ENCODE measurements around the gene PSMC6. TPM values are rescaled to one million over a fixed set of nuclear protein-coding genes. Genes with fewer than 3 reads are reported as not detected.

PSMC6 gene
- polyA plus RNA-seq (ENCODE audit: low read depth in 6 of 6): 10 to 100 TPM; 46.9 to 76.5 (median 69.7) TPM

- Mint-ChIP-seq H3K27me3 (peaks cover 0 to 7% (median 0%) of the 10 kb centered on the region in 3 donors), H3K9me3 (peaks cover 0 to 2% (median 0%) of the 10 kb centered on the region in 7 donors), H3K27ac (peak within 1 kb of the TSS; percentile 96 to 98 (median 97)), H3K4me3 (peak within 1 kb of the TSS; percentile 99 to 100 (median 99)), H3K4me1 (peaks cover 17 to 36% (median 21%) of the 10 kb centered on the region in 3 donors), H3K36me3 (peaks cover 0 to 4% of the 10 kb centered on the region in 2 donors)
- peak; percentile 95 to 97 for ATAC-seq (ENCODE audit: low read depth in 2 of 2)
- peak; percentile 88 for DNase-seq
These were observed at the start of gene PSMC6 for GRCh38 chr14:52706724-52707706. Gene PSMC6 (plus strand): TSS chr14:52707200. CDS start chr14:52707220, 20 bp downstream.

GRCh38 chr14:52660325-52660724 lies 46.7 kb upstream of the PSMC6 start:
- Mint-ChIP-seq H3K27me3 (no peaks in the 10 kb centered on the region), H3K4me1 (no peaks in the 10 kb centered on the region), H3K36me3 (peaks cover 0 to 23% of the 10 kb centered on the region in 2 donors), H3K27ac (no peak overlapping the region), H3K4me3 (no peak overlapping the region), H3K9me3 (no peaks in the 10 kb centered on the region)
- DNase-seq (no peak), ATAC-seq (ENCODE audit: low read depth in 2 of 2) (no peak)

GRCh38 chr14:52660832-52661231 lies 46.2 kb upstream of the PSMC6 start:
- no peaks in the 10 kb centered on the region for H3K4me1 Mint-ChIP-seq
- no peak overlapping the region for H3K4me3 Mint-ChIP-seq
- no peak for DNase-seq
- H3K27me3 Mint-ChIP-seq: no peaks in the 10 kb centered on the region
- peaks cover 0 to 25% of the 10 kb centered on the region in 2 donors for H3K36me3 Mint-ChIP-seq
- ATAC-seq (ENCODE audit: low read depth in 2 of 2): no peak
- H3K27ac Mint-ChIP-seq: no peak overlapping the region
- H3K9me3 Mint-ChIP-seq: no peaks in the 10 kb centered on the region

DNA sequence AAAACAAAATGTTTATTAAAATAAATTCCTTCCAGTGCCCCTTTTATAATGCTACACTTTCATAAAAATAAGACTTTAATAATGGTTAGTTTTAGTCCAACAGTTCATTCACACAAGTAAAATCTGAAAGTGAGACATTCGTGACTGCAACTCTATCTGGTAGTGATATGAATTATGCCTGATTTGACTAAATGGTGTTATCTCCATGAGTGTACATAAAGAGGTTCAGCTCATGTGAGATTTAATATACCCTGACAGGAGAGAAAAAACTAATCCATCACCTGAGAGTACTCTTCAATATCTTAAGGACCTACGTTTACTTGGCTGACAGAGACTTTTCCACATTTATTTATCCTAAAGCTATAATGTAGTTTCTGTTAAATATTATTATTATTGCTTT lies 45.7 kb upstream of the PSMC6 start:
- peaks cover 0 to 30% of the 10 kb centered on the region in 2 donors for H3K36me3 Mint-ChIP-seq

DNA sequence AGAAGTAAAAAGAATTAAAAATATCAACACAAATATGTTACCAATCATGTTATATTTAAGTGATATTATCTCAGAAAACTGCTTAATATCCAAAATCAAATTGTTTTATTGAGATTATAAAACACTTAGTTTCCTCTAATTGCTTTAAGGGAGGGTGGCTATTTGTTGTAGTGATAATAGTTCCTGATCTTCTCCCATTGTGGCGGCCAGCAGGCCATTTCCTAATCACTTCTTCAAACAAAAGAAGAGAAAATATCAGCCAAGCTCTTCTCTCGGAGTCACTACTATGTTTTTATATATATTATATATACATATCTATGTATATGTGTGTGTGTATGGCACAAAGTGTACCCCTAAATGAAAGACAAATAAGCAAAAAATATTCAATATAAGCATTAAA lies 43.1 kb upstream of the PSMC6 start:
- Mint-ChIP-seq H3K4me1 (no peaks in the 10 kb centered on the region), H3K9me3 (no peaks in the 10 kb centered on the region), H3K27ac (no peak overlapping the region), H3K27me3 (no peaks in the 10 kb centered on the region), H3K4me3 (no peak overlapping the region), H3K36me3 (peaks cover 0 to 27% of the 10 kb centered on the region in 2 donors)
- DNase-seq (no peak), ATAC-seq (ENCODE audit: low read depth in 2 of 2) (no peak)

More for the DNA sequence above, 45.7 kb upstream of the PSMC6 start:
- Mint-ChIP-seq H3K27me3 (no peaks in the 10 kb centered on the region), H3K4me3 (no peak overlapping the region), H3K9me3 (no peaks in the 10 kb centered on the region), H3K4me1 (no peaks in the 10 kb centered on the region), H3K27ac (peak overlapping the region in 1 of 6 donors; percentile 59)
- DNase-seq (no peak), ATAC-seq (ENCODE audit: low read depth in 2 of 2) (no peak)

- Mint-ChIP-seq H3K27me3 (no peaks in the 10 kb centered on the region), H3K4me1 (no peaks in the 10 kb centered on the region), H3K4me3 (no peak overlapping the region), H3K9me3 (no peaks in the 10 kb centered on the region), H3K36me3 (peaks cover 0 to 6% of the 10 kb centered on the region in 2 donors), H3K27ac (no peak overlapping the region)
- DNase-seq (no peak), ATAC-seq (ENCODE audit: low read depth in 2 of 2) (peak; percentile 32 to 56)
These were observed 28.4 kb upstream of the PSMC6 start for GRCh38 chr14:52678591-52678990.

DNA sequence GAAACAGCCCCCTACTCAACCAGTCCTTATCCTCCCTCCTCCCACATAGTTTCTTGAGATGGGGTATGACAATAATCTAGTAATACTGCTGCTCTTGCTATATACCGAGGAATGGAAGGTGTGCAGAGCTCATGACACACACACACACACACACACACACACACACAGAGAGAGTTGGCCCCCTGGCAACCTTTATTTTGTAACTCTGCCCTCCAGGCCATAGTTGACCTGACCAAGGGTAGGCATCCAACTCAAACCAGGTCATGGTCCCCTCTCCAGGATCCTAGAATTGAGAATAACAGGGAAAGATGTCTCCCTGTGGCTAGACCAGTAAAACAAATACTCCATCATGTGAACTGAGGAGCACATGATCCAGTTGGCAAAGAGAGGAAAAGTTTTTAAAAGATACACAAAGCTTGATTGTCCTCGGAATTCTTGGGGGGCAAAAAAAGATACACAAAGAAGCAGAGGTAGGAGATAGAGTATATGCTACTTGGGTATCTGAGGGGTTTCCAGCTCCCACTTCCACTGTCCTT lies 22.9 kb upstream of the PSMC6 start:
- ATAC-seq (ENCODE audit: low read depth in 2 of 2) (no peak), DNase-seq (no peak)
- no peaks in the 10 kb centered on the region for H3K9me3 Mint-ChIP-seq
- H3K4me1 Mint-ChIP-seq: peaks cover 21 to 44% (median 39%) of the 10 kb centered on the region in 3 donors
- peak overlapping the region in 3 of 6 donors; percentile 33 to 89 (median 79) for H3K27ac Mint-ChIP-seq
- no peaks in the 10 kb centered on the region for H3K36me3 Mint-ChIP-seq
- H3K4me3 Mint-ChIP-seq: no peak overlapping the region
- H3K27me3 Mint-ChIP-seq: no peaks in the 10 kb centered on the region

DNA sequence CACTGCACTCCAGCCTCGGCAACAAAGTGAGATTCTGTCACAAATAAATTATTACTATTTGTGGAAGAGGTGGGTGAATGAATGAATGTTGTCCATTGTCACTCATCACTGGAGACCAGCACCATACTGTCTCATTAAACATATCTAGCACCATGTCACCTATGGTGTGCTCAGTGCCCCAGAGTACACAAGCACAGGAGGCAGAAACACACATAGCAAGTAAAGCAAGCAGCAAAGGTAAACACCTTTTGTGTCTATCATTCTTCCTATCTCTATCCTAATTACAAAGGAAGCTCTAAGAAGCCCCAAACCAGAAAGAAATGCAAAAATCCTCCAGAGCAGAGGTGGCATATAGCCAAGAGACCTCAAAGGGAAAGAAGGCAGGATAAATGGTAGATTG lies 20.8 kb upstream of the PSMC6 start:
- peak overlapping the region in 2 of 6 donors; percentile 41 to 42 for H3K27ac Mint-ChIP-seq
- peaks cover 25 to 58% (median 46%) of the 10 kb centered on the region in 3 donors for H3K4me1 Mint-ChIP-seq
- peaks cover 0 to 4% of the 10 kb centered on the region in 2 donors for H3K36me3 Mint-ChIP-seq
- no peaks in the 10 kb centered on the region for H3K9me3 Mint-ChIP-seq
- H3K4me3 Mint-ChIP-seq: no peak overlapping the region
- H3K27me3 Mint-ChIP-seq: no peaks in the 10 kb centered on the region
- ATAC-seq (ENCODE audit: low read depth in 2 of 2) (no peak), DNase-seq (no peak)

DNA sequence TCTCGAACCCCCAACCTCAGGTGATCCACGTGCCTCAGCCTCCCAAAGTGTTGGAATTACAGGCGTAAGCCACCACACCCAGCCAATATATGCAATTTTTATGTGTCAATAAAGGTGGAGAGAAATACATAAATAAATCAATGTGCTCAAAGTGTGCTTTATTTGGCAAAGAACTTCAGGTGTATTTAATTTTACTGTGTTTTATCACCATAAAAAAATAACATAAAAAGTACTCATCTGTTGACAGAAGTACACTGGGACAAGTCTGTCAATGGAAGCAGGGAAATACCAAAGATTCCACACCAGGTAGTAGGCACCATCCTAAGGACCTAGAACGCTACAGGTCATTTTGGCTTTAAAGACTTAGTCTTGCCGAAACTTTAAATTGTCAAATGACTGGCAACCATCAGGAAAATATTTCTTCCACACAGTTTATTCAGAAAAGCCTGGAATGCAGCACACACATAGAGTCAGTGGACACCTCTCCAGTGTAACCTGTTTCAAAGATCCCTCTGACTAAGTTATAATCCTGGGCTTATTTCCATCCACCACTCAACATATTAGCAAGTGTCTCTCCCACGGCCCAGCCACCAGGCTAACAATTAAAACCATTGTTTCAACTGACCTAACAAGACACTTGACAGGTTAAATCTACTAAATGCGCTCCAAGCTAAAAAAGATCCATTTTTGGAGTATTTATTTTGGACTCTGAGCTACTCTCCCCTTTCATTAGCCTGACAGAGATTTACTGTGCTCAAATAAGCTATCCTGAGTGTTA lies 15.8 kb upstream of the PSMC6 start:
- H3K27me3 Mint-ChIP-seq: no peaks in the 10 kb centered on the region
- DNase-seq (no peak), ATAC-seq (ENCODE audit: low read depth in 2 of 2) (no peak)
- H3K4me3 Mint-ChIP-seq: peak overlapping the region in 1 of 8 donors; percentile 22
- H3K36me3 Mint-ChIP-seq: peaks cover 0 to 4% of the 10 kb centered on the region in 2 donors
- peaks cover 36 to 68% (median 63%) of the 10 kb centered on the region in 3 donors for H3K4me1 Mint-ChIP-seq
- H3K27ac Mint-ChIP-seq: no peak overlapping the region
- no peaks in the 10 kb centered on the region for H3K9me3 Mint-ChIP-seq

DNA sequence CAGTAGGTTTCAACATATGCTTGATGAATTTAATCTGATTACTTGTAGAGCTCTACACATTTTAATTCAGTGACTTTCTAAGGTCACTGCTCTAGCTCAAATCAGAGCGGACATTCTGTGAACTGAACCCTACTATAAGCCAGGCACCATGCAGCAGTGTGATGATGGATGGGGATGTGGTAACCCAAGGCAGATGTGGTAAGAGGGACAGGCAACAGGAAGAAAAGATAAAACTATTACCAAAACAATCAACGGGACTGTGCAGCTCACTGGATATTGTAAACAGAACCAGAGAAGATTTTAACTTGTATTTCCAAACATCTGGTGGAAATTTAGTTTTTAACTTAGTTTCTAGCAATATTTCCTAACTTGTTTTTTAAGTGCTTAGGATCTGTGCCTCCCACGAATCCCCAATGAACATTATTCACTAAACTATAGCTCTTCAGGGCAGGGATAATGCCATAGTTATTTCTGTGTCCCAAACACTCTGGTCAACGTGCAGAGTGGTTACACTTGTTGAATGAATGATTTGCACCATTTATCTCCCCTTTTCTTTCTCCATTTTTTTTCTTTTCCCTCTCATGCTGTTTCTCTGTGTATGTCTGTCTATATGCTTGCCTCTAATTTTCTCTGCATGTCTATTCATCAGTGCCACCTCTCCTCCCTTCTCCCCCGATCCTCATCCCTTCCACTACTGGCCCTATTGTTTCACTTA lies 14.6 kb upstream of the PSMC6 start:
- H3K27me3 Mint-ChIP-seq: no peaks in the 10 kb centered on the region
- H3K4me1 Mint-ChIP-seq: peaks cover 29 to 58% (median 51%) of the 10 kb centered on the region in 3 donors
- ATAC-seq (ENCODE audit: low read depth in 2 of 2) (no peak), DNase-seq (no peak)
- peaks cover 0 to 4% of the 10 kb centered on the region in 2 donors for H3K36me3 Mint-ChIP-seq
- peak overlapping the region in 3 of 8 donors; percentile 10 to 36 (median 31) for H3K4me3 Mint-ChIP-seq
- peak overlapping the region in 2 of 6 donors; percentile 34 to 51 for H3K27ac Mint-ChIP-seq
- no peaks in the 10 kb centered on the region for H3K9me3 Mint-ChIP-seq

DNA sequence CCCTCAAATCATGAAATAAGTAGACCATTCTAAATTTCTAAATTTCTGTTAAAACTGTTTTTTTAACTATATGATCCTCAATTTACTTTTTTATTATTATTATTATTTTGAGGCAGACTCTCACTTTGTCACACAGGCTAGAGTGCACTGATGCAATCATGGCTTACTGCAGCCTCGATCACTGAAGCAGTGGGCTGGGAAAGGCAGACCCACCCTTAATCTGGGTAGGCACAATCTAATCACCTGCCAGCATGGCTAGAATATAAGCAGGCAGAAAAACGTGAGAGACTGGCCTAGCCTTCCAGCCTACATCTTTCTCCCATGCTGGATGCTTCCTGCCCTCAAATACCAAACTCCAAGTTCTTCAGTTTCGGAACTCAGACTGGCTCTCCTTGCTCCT lies 14.0 kb upstream of the PSMC6 start:
- no peaks in the 10 kb centered on the region for H3K9me3 Mint-ChIP-seq
- DNase-seq (no peak), ATAC-seq (ENCODE audit: low read depth in 2 of 2) (no peak)
- H3K36me3 Mint-ChIP-seq: peaks cover 0 to 4% of the 10 kb centered on the region in 2 donors
- H3K27me3 Mint-ChIP-seq: no peaks in the 10 kb centered on the region
- H3K27ac Mint-ChIP-seq: peak overlapping the region in 1 of 6 donors; percentile 39
- H3K4me1 Mint-ChIP-seq: peaks cover 29 to 52% (median 44%) of the 10 kb centered on the region in 3 donors
- peak overlapping the region in 1 of 8 donors; percentile 31 for H3K4me3 Mint-ChIP-seq

GRCh38 chr14:52693532-52693931 lies 13.5 kb upstream of the PSMC6 start:
- Mint-ChIP-seq H3K4me1 (peaks cover 29 to 50% (median 40%) of the 10 kb centered on the region in 3 donors), H3K9me3 (no peaks in the 10 kb centered on the region), H3K27me3 (no peaks in the 10 kb centered on the region), H3K4me3 (peak overlapping the region in 5 of 8 donors; percentile 5 to 73 (median 35)), H3K27ac (peak overlapping the region in 4 of 6 donors; percentile 39 to 81 (median 64)), H3K36me3 (peaks cover 0 to 4% of the 10 kb centered on the region in 2 donors)
- ATAC-seq (ENCODE audit: low read depth in 2 of 2) (no peak), DNase-seq (no peak)

Measured in naive B cell (primary cell).